ENCODE data around the gene POLE. TPM values are rescaled to one million over a fixed set of nuclear protein-coding genes. Genes with fewer than 3 reads are reported as not detected.

Gene POLE
- total and polyA plus RNA-seq, 11 donors: 5.3 to 18.6 (median 9.8) TPM

- H3K9me3 ChIP-seq: no peaks in the 10 kb centered on the region
- no peak overlapping the region for H3K27ac ChIP-seq
- DNase-seq: no peak
- H3K4me1 ChIP-seq: no peaks in the 10 kb centered on the region
- WGBS, 4 donors: 86 to 96% (median 88%) methylated on average over 8 to 11 of the region's 11 CpGs
- intact Hi-C loops (cut with DNase I): no loop called here
- no peak for ATAC-seq
- peaks cover 0 to 74% (median 49%) of the 10 kb centered on the region in 9 donors for H3K36me3 ChIP-seq
- no peak overlapping the region for H3K4me3 ChIP-seq
- TF ChIP-seq, protein P1, sequence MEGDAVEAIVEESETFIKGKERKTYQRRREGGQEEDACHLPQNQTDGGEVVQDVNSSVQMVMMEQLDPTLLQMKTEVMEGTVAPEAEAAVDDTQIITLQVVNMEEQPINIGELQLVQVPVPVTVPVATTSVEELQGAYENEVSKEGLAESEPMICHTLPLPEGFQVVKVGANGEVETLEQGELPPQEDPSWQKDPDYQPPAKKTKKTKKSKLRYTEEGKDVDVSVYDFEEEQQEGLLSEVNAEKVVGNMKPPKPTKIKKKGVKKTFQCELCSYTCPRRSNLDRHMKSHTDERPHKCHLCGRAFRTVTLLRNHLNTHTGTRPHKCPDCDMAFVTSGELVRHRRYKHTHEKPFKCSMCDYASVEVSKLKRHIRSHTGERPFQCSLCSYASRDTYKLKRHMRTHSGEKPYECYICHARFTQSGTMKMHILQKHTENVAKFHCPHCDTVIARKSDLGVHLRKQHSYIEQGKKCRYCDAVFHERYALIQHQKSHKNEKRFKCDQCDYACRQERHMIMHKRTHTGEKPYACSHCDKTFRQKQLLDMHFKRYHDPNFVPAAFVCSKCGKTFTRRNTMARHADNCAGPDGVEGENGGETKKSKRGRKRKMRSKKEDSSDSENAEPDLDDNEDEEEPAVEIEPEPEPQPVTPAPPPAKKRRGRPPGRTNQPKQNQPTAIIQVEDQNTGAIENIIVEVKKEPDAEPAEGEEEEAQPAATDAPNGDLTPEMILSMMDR (IDR thresholded peaks at IDR 0.05): no peak
- TF ChIP-seq POLR2A (IDR thresholded peaks at IDR 0.05): no peak
- H3K27me3 ChIP-seq: no peaks in the 10 kb centered on the region
Measured at GRCh38 chr12:132578118-132578517, 109.0 kb downstream of the POLE start.

DNA sequence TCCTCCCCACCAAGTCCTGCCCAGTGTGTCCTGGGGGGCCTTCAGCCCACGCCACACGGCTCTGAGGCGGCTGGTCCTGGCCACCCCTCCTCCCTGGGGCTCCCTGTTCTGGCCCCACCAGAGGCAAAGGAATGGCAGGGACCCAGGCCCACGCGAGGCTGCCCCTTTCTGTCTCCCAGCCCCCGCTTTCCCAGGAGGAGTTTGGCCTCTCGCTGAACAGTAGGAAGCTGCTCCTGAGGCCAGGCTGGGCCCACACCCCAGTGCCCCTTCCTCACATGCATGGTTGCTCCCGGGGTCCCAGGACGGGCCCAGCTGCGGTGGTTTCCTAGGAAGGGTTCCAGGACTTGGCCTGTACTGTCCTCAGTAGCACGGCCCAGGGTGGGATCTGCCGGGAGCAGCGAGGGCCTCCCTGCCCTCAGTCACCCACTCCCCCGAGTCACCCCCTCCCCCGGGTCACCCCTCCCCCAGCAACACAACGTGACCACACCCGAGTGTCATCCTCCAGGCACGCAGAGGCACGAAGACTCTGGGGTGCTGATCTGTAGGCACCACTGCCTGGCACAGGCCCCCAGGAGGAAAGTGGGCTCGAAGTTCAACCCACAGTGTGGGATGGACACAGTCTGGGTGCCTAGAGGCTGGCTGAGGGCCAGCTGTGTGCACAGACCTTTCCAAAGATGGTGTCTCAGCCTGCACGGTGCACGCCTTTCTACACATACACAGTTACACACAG, 109.8 kb downstream of the POLE start:
- no peak for DNase-seq
- ATAC-seq: no peak
- Histone ChIP-seq H3K4me1 (no peaks in the 10 kb centered on the region), H3K27me3 (no peaks in the 10 kb centered on the region), H3K9me3 (no peaks in the 10 kb centered on the region), H3K4me3 (no peak overlapping the region), H3K36me3 (peaks cover 0 to 74% (median 49%) of the 10 kb centered on the region in 9 donors), H3K27ac (no peak overlapping the region)
- TF ChIP-seq POLR2A (IDR thresholded peaks at IDR 0.05): no peak
- TF ChIP-seq, protein P1 (IDR thresholded peaks at IDR 0.05): no peak
- intact Hi-C loops (cut with DNase I): no loop called here
- 90 to 94% (median 93%) methylated on average over 14 to 22 of the region's 22 CpGs for WGBS, 4 donors

GRCh38 chr12:132576701-132577100, 110.4 kb downstream of the POLE start:
- Histone ChIP-seq H3K27ac (no peak overlapping the region), H3K4me3 (no peak overlapping the region), H3K4me1 (no peaks in the 10 kb centered on the region), H3K36me3 (peaks cover 0 to 80% (median 49%) of the 10 kb centered on the region in 9 donors), H3K27me3 (no peaks in the 10 kb centered on the region), H3K9me3 (no peaks in the 10 kb centered on the region)
- DNase-seq: no peak
- WGBS, 4 donors: 96 to 98% (median 98%) methylated on average over 6 to 12 of the region's 12 CpGs
- no peak for ATAC-seq
- intact Hi-C loops (cut with DNase I): no loop called here
- no peak for TF ChIP-seq POLR2A (IDR thresholded peaks at IDR 0.05)
- TF ChIP-seq, protein P1 (IDR thresholded peaks at IDR 0.05): no peak

DNA sequence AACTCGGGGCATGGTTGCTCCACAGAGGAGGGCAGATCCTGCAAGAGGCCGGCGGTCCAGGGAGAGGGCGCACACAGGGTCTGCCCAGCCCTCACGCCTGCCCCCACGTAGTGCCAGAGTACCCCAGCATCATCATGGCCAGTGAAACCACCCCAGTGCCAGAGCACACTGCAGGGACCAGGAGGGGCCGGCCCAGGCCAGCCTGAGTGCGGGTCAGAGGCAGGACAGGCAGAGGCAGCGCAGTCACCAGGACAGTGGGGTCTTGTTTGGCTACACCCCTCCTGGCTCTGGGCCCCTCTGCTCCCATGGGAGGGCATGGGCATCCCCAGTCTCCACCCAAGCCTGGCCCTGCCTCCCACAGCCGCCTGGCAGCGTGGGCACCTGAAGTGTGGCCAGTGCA, 111.5 kb downstream of the POLE start:
- no peak for TF ChIP-seq POLR2A (IDR thresholded peaks at IDR 0.05)
- TF ChIP-seq, protein P1 (IDR thresholded peaks at IDR 0.05): no peak
- Histone ChIP-seq H3K4me1 (no peaks in the 10 kb centered on the region), H3K4me3 (no peak overlapping the region), H3K27ac (no peak overlapping the region), H3K27me3 (no peaks in the 10 kb centered on the region), H3K36me3 (peaks cover 0 to 81% (median 56%) of the 10 kb centered on the region in 9 donors), H3K9me3 (no peaks in the 10 kb centered on the region)
- WGBS, 4 donors: 96 to 100% (median 97%) methylated on average over 5 to 11 of the region's 11 CpGs
- DNase-seq: no peak
- ATAC-seq: no peak
- intact Hi-C loops (cut with DNase I): no loop called here

Measured in heart left ventricle (tissue), 16 donors.